GM23338 (cell line): ENCODE data around the gene ZYX.

ENCODE experiments used
- EZH2 ChIP-seq: fragments of 200-600 bp; sonication (generic); IDR thresholded peaks from one replicate; pipeline ENCODE4 v1.8.0; 2017; ENCODE audit warnings: antibody characterized with exemption, mild to moderate bottlenecking, low read depth; ENCODE audit not compliant: unreplicated experiment
- TF ChIP-seq, protein P1 (sequence below), 2 experiments: fragments of 200-600 bp in 1 of 2; sonication (generic) in 1 of 2; conservative IDR thresholded peaks; 2 replicates each; pipeline versions ENCODE4 v1.5.1 to v1.6.1; 2016 to 2017; ENCODE audit warnings: antibody characterized with exemption in 2 of 2, low read depth in 2 of 2, mild to moderate bottlenecking in 2 of 2, moderate library complexity in 1 of 2

DNA sequence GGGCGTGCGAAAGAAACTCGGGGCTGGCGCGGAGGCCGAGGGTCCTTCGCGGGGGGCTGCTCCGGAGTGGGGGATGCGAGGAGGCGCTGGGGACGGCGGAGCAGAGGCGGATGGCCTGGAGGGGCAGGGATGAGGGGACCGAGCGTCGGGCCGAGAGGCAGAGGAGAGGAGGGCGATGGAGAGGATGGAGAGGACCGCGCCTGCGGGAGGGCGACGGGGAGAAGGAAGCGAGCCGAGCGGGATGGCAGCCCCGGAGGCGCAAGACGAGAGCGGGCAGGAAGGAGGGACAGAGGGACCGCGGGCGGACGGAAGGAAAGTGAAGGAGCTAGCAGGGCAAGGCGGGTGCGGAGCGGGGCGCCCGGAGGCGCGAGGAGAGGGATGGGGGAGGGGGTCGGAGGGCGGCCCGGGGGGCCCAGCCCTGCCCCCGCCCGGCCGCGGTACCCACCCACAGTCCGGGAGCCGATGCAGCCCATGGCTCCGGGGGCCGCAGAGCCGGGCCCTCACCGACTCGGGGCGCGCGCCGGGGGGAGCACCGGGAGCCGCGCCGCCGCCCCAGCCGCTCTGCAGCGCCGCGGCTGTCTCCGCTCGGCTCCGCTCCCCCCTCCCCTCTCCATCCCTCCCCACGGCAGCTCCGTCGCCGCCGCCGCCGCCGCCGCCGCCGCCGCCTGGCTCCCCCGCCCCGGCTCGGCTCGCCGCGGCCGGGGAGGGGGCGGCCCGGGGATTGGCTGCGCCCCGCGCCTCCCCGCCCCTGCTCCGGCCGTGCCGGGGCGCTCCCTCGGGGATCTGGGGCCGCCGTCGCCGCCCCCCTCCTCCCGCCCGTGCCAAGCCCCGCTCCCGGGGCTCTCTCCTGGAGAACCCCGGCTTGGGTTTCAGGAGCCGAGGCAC lies 18.8 kb upstream of the ZYX start, which contains the start of gene FAM131B:
- TF ChIP-seq, protein P1, sequence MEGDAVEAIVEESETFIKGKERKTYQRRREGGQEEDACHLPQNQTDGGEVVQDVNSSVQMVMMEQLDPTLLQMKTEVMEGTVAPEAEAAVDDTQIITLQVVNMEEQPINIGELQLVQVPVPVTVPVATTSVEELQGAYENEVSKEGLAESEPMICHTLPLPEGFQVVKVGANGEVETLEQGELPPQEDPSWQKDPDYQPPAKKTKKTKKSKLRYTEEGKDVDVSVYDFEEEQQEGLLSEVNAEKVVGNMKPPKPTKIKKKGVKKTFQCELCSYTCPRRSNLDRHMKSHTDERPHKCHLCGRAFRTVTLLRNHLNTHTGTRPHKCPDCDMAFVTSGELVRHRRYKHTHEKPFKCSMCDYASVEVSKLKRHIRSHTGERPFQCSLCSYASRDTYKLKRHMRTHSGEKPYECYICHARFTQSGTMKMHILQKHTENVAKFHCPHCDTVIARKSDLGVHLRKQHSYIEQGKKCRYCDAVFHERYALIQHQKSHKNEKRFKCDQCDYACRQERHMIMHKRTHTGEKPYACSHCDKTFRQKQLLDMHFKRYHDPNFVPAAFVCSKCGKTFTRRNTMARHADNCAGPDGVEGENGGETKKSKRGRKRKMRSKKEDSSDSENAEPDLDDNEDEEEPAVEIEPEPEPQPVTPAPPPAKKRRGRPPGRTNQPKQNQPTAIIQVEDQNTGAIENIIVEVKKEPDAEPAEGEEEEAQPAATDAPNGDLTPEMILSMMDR (conservative IDR thresholded peaks at IDR 0.05; ENCODE audit: low read depth in 2 of 2), result no peak
- TF ChIP-seq EZH2, result no peak
